ENCODE data around the gene NMNAT1. TPM values are rescaled to one million over a fixed set of nuclear protein-coding genes. Genes with fewer than 3 reads are reported as not detected.

Gene NMNAT1
- polyA plus RNA-seq, 2 of the 4 experiments (the other 2 are of a cell fraction): 3.2 to 4.9 TPM

DNA sequence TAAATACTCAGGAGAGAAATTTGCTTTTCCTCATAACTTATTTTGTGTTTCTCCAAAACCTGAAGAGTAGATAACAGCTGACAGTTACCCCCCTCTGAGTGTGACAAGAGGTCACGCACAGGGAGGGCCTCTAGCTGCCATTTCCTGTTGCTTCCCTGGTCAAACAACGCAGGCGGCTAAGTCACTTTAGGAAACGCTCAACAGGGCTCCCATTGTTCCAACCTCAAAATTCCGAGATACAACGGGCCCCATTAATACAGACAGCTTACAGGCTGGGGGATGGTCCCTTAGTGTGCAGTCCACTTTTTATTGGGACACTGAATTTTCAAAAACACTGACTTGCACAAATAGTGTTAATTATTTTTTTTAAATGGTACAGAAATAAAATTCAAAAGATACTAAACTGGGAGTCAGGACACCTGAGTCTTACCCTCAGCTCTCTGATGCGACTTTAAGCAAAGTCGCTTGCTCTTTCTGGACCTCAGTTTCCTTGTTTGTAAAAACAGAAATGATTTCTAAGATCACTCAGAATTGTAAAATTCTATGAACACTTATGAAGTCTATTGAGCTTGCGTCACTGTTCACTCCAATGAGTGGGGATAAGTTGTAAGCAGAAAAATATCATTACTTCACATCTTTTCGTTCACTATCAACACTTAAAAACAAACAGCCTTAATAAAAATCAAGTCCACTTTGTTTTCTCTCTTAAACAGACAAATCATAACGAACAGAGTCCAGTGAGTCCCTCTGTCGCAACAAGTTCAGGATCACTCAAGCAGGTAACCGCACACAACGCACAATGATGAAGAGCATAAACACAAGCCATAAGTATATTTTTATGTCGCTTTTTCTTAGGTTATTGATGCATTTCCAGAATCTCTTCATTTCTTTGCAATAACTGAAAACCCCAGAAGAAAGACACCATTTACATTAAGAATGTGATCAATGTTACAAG lies 13.6 kb upstream of the NMNAT1 start:
- DNase-seq (ENCODE audit: low read depth in 1 of 2, low spot score in 1 of 2): no peak
- ChIA-PET POLR2A (no interaction called here), CTCF (interaction anchor here (1.1 to 1.2 kb wide), 2 partner anchors 13 to 55 kb away, joined by 5 to 6 read pairs; partner anchors contain the start of genes LZIC and NMNAT1)
- no peak for ATAC-seq
- no peak overlapping the region for H3K4me3 ChIP-seq
- H3K4me1 ChIP-seq: no peaks in the 10 kb centered on the region
- H3K9me3 ChIP-seq: no peaks in the 10 kb centered on the region
- WGBS (ENCODE audit: missing lambda C conversion rate): 93% methylated on average over 15 of the region's 15 CpGs
- FAIRE-seq: no peak
- TF ChIP-seq, protein P1, sequence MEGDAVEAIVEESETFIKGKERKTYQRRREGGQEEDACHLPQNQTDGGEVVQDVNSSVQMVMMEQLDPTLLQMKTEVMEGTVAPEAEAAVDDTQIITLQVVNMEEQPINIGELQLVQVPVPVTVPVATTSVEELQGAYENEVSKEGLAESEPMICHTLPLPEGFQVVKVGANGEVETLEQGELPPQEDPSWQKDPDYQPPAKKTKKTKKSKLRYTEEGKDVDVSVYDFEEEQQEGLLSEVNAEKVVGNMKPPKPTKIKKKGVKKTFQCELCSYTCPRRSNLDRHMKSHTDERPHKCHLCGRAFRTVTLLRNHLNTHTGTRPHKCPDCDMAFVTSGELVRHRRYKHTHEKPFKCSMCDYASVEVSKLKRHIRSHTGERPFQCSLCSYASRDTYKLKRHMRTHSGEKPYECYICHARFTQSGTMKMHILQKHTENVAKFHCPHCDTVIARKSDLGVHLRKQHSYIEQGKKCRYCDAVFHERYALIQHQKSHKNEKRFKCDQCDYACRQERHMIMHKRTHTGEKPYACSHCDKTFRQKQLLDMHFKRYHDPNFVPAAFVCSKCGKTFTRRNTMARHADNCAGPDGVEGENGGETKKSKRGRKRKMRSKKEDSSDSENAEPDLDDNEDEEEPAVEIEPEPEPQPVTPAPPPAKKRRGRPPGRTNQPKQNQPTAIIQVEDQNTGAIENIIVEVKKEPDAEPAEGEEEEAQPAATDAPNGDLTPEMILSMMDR (IDR thresholded peaks at IDR 0.05): no peak
- TF ChIP-seq CHD4 (IDR thresholded peaks at IDR 0.05; ENCODE audit: borderline replicate concordance): no peak
- TF ChIP-seq FOSL2 (IDR thresholded peaks at IDR 0.05): no peak
- TF ChIP-seq FOSL2 (CRISPR knock-in tag; IDR thresholded peaks at IDR 0.05): no peak
- TF ChIP-seq ZSCAN20 (CRISPR knock-in tag; IDR thresholded peaks at IDR 0.05): no peak
- no peak for TF ChIP-seq KDM5A (IDR thresholded peaks at IDR 0.05)
- no peak for TF ChIP-seq TFCP2L1 (CRISPR knock-in tag; IDR thresholded peaks at IDR 0.05)
- TF ChIP-seq FOSB (CRISPR knock-in tag; IDR thresholded peaks at IDR 0.05): no peak
- no peak for TF ChIP-seq BHLHE40 (IDR thresholded peaks at IDR 0.05; ENCODE audit: low read depth, low read length)
- no peak for TF ChIP-seq POLR2A (IDR thresholded peaks at IDR 0.05; ENCODE audit: low read length)
- no peak for TF ChIP-seq MYC (IDR thresholded peaks at IDR 0.05; ENCODE audit: borderline replicate concordance, low read length)
- no peak for TF ChIP-seq KDM1A (IDR thresholded peaks at IDR 0.05; ENCODE audit: low read depth)
- no peak for TF ChIP-seq SMC3 (IDR thresholded peaks at IDR 0.05)
- no peak for TF ChIP-seq HES2 (IDR thresholded peaks at IDR 0.05)
- no peak overlapping the region for H3K27ac ChIP-seq
- no peak overlapping the region for H3K4me2 ChIP-seq

- CTCF ChIA-PET: interaction anchor here (0.6 to 4.2 kb wide), 16 partner anchors 8 to 268 kb away, joined by 3 to 43 read pairs (median 3); partner anchors contain the start of gene KIF1B
- POLR2A ChIA-PET: interaction anchor here (1.0 to 1.4 kb wide), 2 partner anchors 32 to 90 kb away, joined by 5 to 10 read pairs; partner anchors contain the start of gene UBE4B
- WGBS (ENCODE audit: missing lambda C conversion rate): 2% methylated on average over 14 of the region's 14 CpGs
- Histone ChIP-seq H3K4me3 (peak overlapping the region; percentile 98), H3K27ac (peak overlapping the region; percentile 94 to 98), H3K4me2 (peak overlapping the region; percentile 80), H3K4me1 (peaks cover 10% of the 10 kb centered on the region; the same call in 1 of the 3 replicates), H3K9me3 (no peaks in the 10 kb centered on the region)
- TF ChIP-seq MYC (IDR thresholded peaks at IDR 0.05; ENCODE audit: borderline replicate concordance, low read length) (no peak), SREBF2 (IDR thresholded peaks at IDR 0.05) (no peak), PHF8 (IDR thresholded peaks at IDR 0.05; ENCODE audit: borderline replicate concordance, low read depth) (no peak), CBX2 (IDR thresholded peaks at IDR 0.05; ENCODE audit: borderline replicate concordance, low read depth) (no peak), ZFP36 (IDR thresholded peaks at IDR 0.05; ENCODE audit: borderline replicate concordance, partially characterized antibody) (no peak), SMC3 (IDR thresholded peaks at IDR 0.05) (peak; percentile 50), RAD21 (conservative IDR thresholded peaks at IDR 0.05 in 1 of 2, IDR thresholded peaks at IDR 0.05 in 1 of 2) (peak; percentile 52 to 53), TFCP2L1 (CRISPR knock-in tag; IDR thresholded peaks at IDR 0.05) (no peak), MAZ (IDR thresholded peaks at IDR 0.05; ENCODE audit: borderline replicate concordance, low read depth, low read length) (no peak), FOXS1 (CRISPR knock-in tag; IDR thresholded peaks at IDR 0.05) (no peak), CHD4 (IDR thresholded peaks at IDR 0.05; ENCODE audit: borderline replicate concordance) (no peak), FOSL2 (IDR thresholded peaks at IDR 0.05) (no peak), FOSL2 (CRISPR knock-in tag; IDR thresholded peaks at IDR 0.05) (no peak), RNF2 (IDR thresholded peaks at IDR 0.05; ENCODE audit: borderline replicate concordance, low read depth) (no peak), EP300 (IDR thresholded peaks at IDR 0.05) (no peak)
- TF ChIP-seq, protein P2, sequence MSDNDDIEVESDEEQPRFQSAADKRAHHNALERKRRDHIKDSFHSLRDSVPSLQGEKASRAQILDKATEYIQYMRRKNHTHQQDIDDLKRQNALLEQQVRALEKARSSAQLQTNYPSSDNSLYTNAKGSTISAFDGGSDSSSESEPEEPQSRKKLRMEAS (IDR thresholded peaks at IDR 0.05): no peak
- TF ChIP-seq, protein P1 (IDR thresholded peaks at IDR 0.05): peak; percentile 56
- ATAC-seq (peak; percentile 71 to 75; a peak in 5 of 6 replicates), DNase-seq (ENCODE audit: low read depth in 1 of 2, low spot score in 1 of 2) (peak; percentile 44 to 48), FAIRE-seq (no peak)
Observed at GRCh38 chr1:9942399-9942938, 806 bp upstream of the NMNAT1 start.

Data from A549 (cell line).